HUDEP-2 (cell line): Measurements from ENCODE around the gene PUM2.
"Not testable (repeated sequence)": the region's sequence is repeated elsewhere in the genome, so short reads cannot be mapped to it uniquely, and the experiment has no call there.

Experiments
- DNase-seq, 76 experiments: peaks; one replicate each; lab custom pipeline; 2025; ENCODE audit not compliant: unreplicated experiment in 76 of 76; lab: John Stamatoyannopoulos, UW

Gene PUM2

DNA sequence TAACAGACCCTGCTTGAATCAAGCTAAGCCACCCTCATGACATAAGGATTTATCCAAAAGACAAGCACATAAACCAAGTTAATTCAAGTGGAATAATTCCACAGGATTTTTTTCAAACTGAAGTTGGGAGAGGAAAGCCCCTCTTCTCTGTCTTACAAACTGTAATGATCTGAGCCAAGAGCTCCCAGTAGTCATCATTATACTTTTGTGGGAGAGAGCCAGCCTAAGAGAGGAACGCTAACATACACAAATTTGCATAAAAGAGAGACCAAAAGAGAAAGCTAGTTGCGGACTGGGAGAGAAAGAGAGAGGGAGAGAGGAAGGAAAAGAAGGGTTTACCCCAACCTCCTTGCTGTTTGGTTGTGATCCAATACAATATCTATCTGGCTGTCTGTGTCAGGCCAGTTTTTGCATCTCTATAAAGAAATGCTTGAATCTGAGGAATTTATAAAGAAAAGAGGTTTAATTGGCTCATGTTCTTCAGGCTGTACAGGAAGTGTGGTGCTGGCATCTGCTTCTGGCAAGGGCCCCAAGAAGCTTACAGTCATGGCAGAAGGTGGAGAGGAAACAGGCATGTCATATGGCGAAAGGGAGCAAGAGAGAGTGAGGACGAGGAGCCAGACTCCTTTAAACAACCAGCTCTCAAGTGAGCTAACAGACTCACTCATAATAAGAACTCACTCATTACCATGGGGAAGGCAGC, 20.8 kb upstream of the PUM2 start:
- no peak for DNase-seq

DNA sequence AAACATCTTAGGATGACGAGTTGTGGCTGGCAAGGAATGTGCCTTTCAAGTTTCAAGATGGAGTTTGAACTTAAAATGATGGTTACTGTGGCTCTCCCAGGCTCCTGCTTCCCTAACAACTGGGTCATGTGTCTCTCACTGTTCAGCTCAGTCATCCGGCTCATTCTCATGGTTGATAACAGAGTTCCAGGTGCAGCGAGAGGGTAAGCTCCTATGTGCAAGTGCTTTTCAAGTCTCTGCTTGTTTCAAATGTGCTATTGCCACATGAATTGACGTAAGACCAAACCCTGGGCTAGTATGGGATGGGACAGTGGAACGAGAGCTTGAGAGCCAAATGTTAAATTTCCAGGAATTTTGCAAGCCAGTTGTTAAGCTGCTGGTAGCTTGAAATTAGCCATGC, 19.5 kb upstream of the PUM2 start:
- no peak for DNase-seq

DNA sequence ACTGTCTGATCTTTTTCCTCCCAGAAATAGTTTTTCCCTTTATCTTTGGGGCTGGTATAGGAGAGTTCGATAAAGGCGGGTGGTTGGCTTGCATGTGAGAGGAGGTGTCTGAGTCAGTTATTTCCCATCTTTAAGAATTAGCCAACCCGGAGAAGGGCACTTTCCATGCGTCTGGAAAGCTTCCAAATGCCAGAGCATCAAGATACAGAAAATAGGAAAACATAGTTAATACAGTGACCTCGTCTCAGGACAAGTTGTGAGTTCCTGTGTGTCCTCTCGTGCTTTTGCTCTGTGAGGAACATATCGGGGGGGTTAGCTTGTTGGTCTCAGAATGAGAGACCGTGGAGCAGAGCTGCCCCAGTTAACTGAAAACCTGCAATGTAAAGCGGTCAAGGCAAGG, 18.7 kb upstream of the PUM2 start:
- no peak for DNase-seq

DNA sequence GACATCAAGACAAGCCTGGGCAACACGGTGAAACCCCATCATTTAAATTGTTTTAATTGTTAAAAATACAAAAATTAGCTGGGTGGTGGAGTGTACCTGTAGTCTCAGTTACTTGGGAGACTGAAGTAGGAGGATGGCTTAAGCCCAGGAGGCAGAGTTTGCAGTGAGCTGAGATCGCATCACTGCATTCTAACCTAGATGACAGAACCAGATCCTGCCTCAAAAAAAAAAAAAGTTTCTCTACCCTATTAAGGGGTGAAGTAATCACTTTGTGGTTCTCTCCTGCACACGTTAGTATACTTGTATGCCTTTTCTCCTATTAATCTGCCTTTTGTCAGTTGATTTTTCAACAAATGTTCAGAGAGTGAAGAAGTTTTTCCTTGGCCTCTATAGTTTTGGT, 18.1 kb upstream of the PUM2 start:
- no peak for DNase-seq

DNA sequence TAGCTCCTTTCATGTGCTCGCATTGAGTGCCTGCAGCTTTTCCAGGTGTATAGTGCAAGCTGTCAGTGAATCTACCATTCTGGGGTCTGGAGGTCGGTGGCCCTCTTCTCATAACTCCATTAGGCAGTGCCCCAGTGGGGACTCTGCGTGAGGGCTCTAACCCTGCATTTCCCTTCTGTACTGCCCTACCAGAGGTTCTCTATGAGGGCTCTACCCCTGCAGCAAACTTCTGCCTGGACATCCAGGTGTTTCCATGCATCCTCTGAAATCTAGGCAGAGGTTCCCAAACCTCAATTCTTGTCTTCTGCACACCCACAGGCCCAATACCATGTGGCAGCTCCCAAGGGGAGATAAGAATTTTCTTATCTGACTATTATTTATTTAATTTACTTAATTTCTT, 17.3 kb upstream of the PUM2 start:
- DNase-seq: not testable (repeated sequence)

DNA sequence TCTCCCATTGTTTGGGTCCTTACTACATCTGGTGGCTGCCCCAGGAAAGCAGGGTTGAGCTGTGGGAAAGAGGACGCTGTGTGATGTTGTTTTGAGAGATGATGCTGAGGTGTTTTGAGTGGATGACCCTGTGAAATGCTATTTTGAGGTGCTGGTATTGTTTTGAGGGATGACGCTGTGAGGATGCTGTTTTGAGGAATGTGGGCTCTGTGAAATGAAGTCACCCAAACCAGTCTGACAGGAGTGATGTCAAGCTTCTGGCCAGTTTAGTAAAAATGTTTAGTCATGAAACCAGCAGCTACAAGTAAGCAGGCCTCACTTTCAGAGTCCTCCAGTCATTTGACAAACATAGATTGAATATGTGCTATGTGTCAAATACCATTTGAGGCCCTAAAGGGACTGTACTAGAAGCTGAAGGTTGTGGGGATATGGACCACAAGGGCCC, 16.1 kb upstream of the PUM2 start:
- no peak for DNase-seq

DNA sequence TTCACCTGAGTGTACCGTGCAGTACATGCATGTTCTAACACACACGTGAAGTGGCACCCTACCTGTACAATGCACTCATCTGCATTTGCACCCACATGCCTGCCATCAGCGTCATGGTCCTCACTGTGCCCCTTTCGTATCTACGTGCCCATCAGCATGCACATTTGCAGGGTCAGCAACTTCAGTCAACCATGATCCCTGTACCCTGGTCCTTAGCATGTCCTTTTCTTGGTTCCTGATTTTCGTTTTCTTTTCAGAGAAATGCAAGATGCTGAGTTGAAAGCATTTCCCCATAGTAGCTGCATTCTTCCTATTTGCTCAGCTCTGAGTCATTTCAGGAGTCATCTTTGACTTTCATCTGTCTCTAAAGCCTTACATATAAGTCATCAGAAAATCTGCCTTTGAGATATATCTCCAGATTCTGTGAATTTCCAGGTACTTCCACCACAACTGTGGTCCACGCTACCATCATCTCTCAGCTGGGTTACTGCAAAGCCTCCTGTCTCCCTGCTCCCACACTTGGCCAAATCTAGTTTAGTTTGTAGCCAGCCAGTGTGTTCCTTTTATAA, 14.7 kb upstream of the PUM2 start:
- no peak for DNase-seq

DNA sequence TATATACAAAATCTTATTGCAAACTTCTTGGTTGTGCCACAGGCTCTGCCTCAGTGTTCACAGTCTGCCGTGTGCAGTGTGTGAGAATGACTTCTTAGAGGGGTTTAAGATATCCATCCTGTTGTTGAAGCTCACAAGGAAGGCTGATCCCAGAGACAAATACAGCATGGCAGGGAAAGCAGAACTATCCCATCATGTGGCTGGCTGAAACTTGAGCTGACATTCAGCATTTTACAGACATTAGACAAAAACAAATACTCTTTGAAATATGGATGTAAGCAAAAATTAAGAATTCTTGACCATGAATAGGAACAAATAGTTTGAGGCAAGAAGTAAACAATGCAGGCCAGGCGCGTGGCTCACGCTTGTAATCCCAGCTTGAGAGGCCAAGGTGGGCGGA, 12.9 kb upstream of the PUM2 start:
- DNase-seq: no peak

DNA sequence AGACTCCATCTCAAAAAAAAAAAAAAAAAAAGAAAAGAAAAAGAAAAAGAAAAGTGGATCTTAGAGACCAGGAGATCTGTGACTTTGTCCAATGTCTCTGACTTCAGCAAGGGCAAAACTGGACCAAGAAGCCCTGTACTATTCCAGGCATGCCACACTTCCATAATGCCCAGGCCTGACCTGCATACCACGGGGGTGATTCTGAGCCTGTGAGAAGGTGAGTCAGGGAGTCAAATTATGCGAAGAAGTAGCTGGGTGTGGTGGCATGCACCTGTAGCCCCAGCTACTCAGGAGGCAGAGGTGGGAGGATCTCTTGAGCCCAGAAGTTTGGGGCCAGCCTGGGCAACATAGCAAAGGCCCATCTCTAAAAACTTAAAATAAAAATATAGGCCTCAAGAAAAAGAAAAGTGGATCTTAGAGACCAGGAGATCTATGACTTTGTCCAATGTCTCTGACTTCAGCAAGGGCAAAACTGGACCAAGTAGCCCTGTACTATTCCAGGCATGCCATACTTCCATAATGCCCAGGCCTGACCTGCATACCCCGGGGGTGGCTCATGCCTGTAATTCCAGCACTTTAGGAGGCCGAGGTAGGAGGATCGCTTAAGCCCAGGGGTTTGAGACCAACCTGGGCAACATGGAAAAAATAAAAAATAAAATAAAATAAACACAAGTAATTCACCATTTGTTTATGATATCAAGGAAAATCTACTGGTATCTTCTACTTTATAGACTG, 12.2 kb upstream of the PUM2 start:
- DNase-seq: no peak

DNA sequence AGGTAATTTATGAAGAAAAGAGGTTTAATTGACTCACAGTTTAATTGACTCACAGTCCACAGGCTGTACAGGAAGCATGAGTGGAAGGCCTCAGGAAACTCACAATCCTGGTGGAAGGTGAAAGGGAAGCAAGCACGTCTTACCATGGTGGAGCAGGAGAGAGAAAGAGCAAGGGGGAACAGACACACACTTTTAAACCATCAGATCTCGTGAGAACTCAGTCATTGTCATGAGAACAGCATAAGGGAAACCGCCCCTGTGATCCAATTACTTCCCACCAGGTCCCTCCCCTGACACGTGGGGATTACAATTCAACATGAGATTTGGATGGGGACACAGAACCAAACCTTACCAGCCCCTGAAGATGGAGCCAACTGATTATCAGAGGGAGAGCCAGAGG, 11.2 kb upstream of the PUM2 start:
- no peak for DNase-seq

DNA sequence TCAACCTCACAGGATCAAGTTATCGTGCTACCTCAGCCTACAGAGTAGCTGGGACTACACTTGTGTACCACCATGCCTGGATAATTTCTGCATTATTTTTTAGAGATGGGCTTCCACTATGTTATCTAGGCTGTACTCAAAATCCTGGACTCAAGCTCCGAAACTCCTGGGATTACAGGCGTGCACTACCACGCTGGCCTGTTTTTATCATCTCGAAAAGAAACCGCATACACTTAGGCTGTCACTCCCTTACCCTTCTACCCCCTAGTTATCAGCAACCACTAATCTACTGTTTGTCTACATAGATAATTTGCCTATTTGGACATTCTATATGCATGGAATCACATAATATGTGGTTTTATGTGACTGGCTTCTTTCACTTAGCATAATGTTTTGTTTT, 8.5 kb upstream of the PUM2 start:
- peak in 1 of 76 experiments; percentile 23 for DNase-seq

DNA sequence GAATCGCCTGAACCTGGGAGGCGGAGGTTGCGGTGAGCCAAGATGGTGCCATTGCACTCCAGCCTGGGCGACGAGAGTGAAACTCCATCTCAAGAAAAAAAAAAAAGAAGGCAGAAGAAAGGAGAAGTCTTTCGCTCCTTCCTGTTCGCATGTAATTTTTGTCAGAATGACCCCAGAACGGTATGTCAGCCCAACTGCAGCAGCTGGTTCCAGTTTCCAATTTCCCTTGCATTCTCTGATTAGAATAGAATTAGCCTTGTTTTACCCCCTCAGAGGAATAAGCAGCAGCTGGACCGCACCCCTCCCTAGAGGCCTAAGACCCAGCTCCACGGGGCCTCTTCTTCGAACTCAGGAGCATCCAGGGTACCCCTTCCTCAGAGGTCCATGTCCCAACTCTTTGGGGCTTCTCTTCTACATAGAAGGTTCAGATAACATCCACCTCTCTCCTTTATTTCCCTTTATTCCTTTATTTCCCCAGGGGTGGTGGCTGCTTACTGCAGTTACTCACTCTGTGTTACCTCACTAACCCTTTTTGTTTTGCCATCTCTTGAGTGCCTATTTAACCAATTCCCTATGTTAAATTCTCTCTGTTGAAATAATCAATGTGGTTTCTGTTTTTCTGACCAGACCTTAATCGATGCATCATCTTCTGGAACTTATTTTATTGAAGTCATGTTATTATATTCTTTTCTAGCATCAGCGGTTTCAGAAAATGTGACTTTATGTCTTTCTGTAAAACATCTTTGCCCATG, 7.2 kb upstream of the PUM2 start:
- DNase-seq: no peak

DNA sequence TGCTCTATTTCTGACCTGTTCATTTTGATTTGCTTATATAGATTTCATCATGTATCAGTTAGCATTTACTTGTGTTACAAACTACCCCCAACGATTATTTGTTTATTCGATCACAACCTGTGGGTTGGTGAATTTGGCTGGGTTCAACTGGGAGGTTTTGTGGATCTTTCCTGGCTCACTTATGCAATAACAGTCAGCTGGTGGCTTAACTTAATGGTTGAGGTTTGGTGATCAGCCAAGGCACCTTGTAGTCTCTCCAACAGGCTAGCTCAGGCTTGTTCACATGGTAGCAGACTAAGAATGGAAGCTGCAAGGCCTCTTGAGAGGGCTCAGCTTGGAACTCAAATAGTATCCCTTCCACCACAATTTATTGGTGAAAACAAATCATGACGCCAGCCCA, 5.4 kb upstream of the PUM2 start:
- DNase-seq: peak in 16 of 76 experiments; percentile 3 to 50 (median 30)

DNA sequence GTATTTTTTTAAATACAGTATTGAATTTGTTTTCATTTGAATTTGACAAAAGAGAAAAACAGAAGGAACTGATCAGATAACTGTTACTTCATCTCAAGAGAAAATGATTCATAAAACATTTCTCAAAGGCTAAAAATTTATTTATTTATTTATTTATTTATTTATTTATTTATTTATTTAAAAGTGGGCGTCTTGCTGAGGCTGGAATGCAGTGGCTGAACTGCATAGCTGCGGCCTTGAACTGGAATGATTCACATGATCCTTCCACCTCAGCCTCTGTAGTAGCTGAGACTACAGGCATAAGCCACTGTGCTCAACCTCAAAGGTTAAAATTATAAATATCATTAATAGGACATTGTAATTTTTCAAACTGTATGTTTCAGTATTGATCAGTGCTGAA, 4.5 kb upstream of the PUM2 start:
- no peak for DNase-seq

DNA sequence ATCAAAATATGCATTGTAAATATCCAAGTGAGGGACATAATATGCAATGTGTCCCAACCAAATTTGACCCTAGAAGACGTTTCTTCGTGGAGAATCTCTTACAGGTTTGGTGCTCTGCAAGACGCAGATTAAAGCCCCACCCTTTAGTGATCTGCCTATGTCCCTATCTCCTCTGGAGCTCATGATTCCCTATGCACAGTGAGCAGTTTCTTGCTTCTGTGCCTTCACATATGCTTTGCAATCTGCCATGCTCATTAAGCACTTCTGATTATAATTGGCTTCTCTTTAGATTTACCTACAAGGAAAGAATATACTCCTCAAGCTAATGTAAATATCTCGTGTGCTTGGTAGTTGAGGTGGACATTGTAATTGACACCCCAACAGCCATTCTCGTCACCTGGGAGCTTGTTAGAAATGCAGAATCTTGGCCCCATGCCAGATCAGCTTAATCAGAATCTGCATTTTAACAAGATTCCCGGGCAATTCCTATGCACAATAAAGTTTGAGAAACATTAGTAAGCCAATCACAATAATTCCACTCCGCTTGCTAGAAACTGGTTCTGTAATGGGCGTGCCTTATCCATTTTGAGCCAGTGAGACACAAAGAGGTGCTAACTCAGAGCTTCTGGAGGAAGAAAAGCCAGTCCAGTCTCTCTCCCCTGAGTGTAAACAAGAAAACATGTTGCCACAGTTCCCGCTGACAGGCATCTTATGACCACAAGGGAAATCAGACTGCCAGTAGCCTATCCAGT, 2.8 kb upstream of the PUM2 start:
- DNase-seq: peak in 45 of 76 experiments; percentile 2 to 73 (median 30)

DNA sequence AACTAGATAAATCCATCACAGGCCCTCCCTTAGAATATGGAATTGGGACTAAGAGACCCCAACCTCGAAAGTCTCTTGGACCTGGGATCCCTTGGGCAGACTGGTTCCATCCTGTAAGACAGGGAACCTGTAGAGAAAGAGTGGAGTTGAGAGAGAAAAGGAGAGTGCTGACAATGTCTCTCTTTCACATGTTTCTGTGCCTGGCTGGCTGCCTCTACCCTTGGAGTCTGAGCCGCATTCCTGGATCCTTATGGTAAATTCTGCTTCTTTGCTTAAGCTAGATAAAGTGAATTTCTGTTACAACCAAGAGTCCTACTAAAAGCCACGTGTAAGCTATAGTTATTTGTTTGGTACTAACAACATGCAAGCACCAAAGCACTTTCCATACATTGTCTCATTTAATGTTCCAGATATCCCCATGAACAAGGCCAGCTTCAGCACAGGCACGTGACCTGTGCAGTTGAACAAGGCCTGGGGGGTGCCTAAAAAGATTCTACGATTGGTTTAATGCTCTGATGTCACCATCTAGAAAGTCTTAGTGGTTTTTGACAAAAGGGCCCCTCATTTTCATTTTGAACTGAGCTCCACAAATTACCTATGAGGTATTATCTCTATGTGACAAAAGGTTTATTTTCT, 2.1 kb upstream of the PUM2 start:
- no peak for DNase-seq

DNA sequence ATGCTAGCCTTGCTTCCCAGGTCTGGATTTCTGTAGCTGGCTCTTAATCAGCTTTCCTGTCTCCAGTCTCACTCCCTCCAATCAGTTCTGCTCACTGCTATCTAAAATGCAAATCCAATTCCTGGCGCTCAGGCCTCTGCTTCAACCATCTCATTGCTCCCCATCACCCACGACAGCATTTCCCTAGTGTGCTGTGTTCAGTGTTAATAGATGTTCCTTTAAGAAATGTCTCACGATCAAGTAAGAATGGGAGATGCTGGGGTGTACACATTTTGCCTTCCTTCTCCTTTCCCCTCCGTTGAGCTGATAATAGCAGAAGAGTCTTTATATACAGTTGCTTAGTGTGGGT, 1.6 kb upstream of the PUM2 start:
- no peak for DNase-seq

DNA sequence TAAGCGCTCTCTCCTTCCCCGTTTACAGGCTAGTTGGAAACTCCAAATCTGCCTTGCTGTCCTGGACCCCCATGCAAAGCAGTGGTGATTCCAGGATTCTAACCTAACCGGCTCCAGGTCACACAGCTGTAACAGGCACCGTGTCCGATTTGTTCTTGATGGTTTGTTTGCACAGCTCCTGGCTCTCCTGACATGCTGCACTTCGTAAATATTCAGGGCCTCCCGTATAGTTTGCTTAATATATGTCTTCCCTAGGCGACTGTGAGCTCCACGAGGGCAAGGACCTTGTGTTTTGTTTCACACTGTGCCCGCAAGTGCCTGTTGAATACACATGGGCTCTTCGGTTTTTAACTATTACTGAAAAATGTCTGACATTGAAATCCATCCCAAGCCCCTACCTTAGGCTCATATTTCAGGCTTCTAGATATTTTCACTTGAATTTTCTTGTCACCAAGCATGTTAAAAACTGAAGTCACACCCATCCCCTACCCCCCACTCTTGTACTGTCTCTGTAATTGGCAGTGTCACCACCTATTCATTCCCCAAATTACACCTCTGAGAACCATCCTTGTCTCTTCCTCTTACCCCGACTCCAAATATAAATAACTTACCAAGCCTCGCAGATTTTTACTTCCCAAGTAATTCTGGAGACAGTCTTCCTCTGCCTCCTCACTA, 1.0 kb upstream of the PUM2 start:
- DNase-seq: peak in 3 of 76 experiments; percentile 17 to 44 (median 36)

DNA sequence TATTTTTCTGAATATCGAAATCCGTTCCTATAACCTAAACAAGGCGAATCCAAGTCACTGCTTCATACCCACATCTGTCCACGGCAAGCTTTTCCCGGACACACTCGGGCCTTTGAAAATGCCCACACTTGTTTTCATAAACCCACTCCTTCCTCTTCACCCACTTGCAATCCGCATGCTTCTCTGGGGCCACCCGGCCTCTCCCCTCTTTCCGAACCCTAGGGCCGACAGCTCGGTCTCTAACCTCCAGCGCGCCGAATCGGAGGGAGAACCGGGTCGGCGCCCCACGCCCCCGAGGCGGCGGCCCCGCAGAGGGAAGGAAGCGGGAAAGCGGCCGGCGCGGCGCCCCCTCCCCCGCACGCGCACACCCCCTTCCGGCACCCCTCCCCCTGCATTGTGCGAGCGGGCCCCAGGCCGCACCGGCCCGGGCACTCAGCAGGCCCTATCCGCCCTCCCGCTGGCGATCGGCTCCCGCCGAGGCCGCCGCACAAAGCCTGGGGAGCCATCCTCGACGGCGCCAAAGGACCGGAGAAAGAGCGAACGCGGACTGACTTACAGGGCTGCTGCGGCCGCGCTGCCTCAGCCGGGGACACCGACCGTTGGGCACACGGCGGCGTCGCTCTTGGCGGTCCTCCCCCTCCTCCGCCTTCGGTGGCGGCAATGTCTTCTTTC, 467 bp downstream of the PUM2 start:
- DNase-seq: peak in 42 of 76 experiments; percentile 6 to 68 (median 45)
